Suprapubic skin (tissue), 4 donors: ENCODE results near the gene POTEJ. TPM values are rescaled to one million over a fixed set of nuclear protein-coding genes. Genes with fewer than 3 reads are reported as not detected.
A peak's percentile ranks its signal among the peaks of the same experiment; 100 is the strongest.
"Not testable (repeated sequence)": the region's sequence is repeated elsewhere in the genome, so short reads cannot be mapped to it uniquely, and the experiment has no call there.

Experiments used
- DNase-seq, 2 donors: peaks; one replicate each; pipeline ENCODE4 v3.0.0-alpha.2; 2019; ENCODE audit warnings: low spot score in 2 of 2
- H3K27ac ChIP-seq: fragments of 200-600 bp; sonication (generic); one replicate; pipeline ENCODE4 v1.5.1; 2019
- H3K27me3 ChIP-seq: fragments of 200-600 bp; sonication (generic); one replicate; pipeline ENCODE4 v1.5.1; 2019
- H3K36me3 ChIP-seq: fragments of 200-600 bp; sonication (generic); one replicate; pipeline ENCODE4 v1.5.1; 2019
- H3K4me1 ChIP-seq: fragments of 200-600 bp; sonication (generic); one replicate; pipeline ENCODE4 v1.5.1; 2019
- H3K4me3 ChIP-seq: fragments of 200-600 bp; sonication (generic); one replicate; pipeline ENCODE4 v1.5.1; 2019; ENCODE audit warnings: mild to moderate bottlenecking
- H3K9me3 ChIP-seq: fragments of 200-600 bp; sonication (generic); one replicate; pipeline ENCODE4 v1.5.1; 2019
- WGBS: methylation state at CpG from one replicate; pipeline ENCODE4 v1.1.5; 2018; 5-methylcytosine and 5-hydroxymethylcytosine counted together
- total RNA-seq, 4 donors: library from RNA; depleted of rRNA; stranded (reverse); fragments of >200 nt; gene quantifications; one replicate each; pipeline ENCODE4 v1.1.0, GENCODE V29; 2016

Gene POTEJ
- total RNA-seq, 4 donors from 2014 or later: not detected

DNA sequence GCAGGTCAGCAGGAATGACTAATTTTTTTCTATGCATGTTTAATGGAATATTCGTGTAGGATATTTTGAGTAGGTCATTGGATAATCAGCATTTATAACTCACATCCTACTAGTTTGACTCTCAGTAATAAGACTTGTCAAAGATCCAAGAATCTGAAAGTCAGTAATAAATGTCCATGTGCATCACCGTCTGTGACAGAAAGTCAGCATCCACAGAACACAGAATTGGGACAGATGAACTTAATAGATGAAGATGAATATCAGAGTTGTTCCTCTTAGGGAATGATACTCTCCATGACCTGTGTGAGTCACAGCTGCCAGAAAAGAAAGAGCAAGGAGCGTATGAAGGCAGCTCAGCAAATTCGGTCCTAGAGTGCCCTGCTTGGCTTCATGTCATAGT, 30.4 kb downstream of the POTEJ start:
- H3K4me3 ChIP-seq, H3K27me3 ChIP-seq, H3K36me3 ChIP-seq, DNase-seq, H3K9me3 ChIP-seq, H3K27ac ChIP-seq, H3K4me1 ChIP-seq: not testable (repeated sequence)
- WGBS: 49% methylated on average over 4 of the region's 4 CpGs

DNA sequence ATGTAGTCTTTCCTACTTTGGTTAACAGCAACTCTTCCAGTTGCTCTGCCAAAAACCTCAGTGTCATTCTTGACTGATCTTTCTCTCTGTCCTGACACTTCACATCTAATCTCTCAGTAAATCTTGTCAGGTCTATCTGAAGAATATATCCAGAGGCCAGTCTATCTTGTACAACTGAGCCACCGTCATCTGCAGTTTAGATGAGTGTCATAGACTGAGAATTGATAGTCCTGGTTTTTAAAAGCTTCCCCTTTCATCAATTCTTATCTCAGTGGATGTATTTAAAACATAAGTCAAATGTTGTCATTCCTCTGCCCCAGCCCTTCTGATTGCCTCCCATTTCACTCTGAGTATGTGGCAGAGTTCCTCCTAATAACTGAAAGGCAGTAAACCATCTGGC, 38.0 kb downstream of the POTEJ start:
- H3K9me3 ChIP-seq, H3K27ac ChIP-seq, H3K4me1 ChIP-seq, H3K36me3 ChIP-seq, H3K27me3 ChIP-seq, H3K4me3 ChIP-seq, DNase-seq: not testable (repeated sequence)
- no CpG with 5 or more reads among the region's 1 CpG for WGBS

GRCh38 chr2:130664506-130664905, 53.3 kb downstream of the POTEJ start:
- H3K27ac ChIP-seq, H3K4me1 ChIP-seq, H3K4me3 ChIP-seq, H3K27me3 ChIP-seq, H3K36me3 ChIP-seq, H3K9me3 ChIP-seq, DNase-seq: not testable (repeated sequence)
- 100% methylated on average over 1 of the region's 6 CpGs for WGBS

DNA sequence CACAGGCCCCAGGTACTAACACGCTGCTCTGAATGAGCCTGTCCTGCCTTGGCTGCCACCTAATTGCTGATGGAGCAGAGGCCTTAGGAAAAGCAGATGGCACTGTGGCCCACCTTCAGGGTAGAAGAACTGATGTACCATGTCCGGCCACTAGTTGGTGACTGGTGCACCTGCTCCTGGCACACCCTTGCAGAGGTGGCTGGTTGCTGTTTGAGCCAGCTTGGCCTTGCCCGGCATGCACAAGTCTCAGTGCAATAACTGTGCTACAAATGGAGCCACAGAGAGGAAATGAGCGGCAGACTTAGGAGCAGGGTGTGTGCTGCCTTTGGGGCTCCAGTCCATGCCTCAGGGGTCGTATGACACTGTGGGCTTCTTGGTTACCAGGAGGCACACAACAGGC, 54.4 kb downstream of the POTEJ start:
- WGBS: 60% methylated on average over 1 of the region's 5 CpGs
- not testable (repeated sequence) for DNase-seq, H3K9me3 ChIP-seq, H3K27me3 ChIP-seq, H3K4me1 ChIP-seq, H3K27ac ChIP-seq, H3K36me3 ChIP-seq, H3K4me3 ChIP-seq

- not testable (repeated sequence) for H3K4me3 ChIP-seq, H3K9me3 ChIP-seq, DNase-seq, H3K27ac ChIP-seq, H3K4me1 ChIP-seq, H3K27me3 ChIP-seq, H3K36me3 ChIP-seq
- WGBS: 89% methylated on average over 3 of the region's 10 CpGs
Observed at GRCh38 chr2:130667516-130667915, 56.3 kb downstream of the POTEJ start.

GRCh38 chr2:130670026-130670745, 58.9 kb downstream of the POTEJ start:
- H3K4me1 ChIP-seq, H3K27ac ChIP-seq, H3K9me3 ChIP-seq, H3K27me3 ChIP-seq, H3K36me3 ChIP-seq, H3K4me3 ChIP-seq: not testable (repeated sequence)
- 86% methylated on average over 1 of the region's 13 CpGs for WGBS
- peak in 1 of 2 donors; percentile 58 for DNase-seq

- not testable (repeated sequence) for H3K4me3 ChIP-seq, H3K27me3 ChIP-seq, DNase-seq, H3K36me3 ChIP-seq, H3K9me3 ChIP-seq, H3K4me1 ChIP-seq, H3K27ac ChIP-seq
- WGBS: 54% methylated on average over 10 of the region's 35 CpGs
Observed at GRCh38 chr2:130692041-130692770, 81.0 kb downstream of the POTEJ start.

DNA sequence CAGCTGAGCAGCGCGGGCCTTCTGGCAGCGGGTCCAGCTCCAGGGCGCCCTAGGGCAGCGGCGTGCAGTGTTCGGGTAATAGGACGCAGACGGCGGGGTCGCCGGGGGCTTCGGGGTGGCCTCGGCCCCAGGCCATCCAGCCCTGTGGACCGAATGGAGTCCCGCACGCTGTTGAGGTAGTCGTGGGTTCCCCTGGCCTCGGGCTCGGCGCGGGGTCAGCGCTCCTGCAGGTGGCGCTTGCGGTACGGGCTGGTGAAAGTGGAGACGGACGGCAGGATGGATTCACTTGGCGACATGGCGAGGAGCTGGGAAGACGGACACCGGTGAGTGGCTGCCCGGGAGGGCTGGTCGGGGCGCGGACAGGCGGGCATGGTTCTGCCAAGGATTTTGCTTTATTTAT, 82.2 kb downstream of the POTEJ start:
- DNase-seq: peak in 1 of 2 donors; percentile 60
- WGBS: no CpG with 5 or more reads among the region's 37 CpGs

GRCh38 chr2:130703250-130703649, 92.0 kb downstream of the POTEJ start:
- not testable (repeated sequence) for H3K4me1 ChIP-seq, H3K27ac ChIP-seq, H3K27me3 ChIP-seq, H3K9me3 ChIP-seq, H3K4me3 ChIP-seq, H3K36me3 ChIP-seq, DNase-seq
- WGBS: 83% methylated on average over 3 of the region's 3 CpGs

More for the DNA sequence above, 82.2 kb downstream of the POTEJ start:
- H3K27ac ChIP-seq, H3K4me1 ChIP-seq, H3K9me3 ChIP-seq, H3K4me3 ChIP-seq, H3K27me3 ChIP-seq, H3K36me3 ChIP-seq: not testable (repeated sequence)

Other genes with a start within 250 kb of the POTEJ start
- not detected for gene POTEI, start 102.1 kb upstream of the POTEJ start, total RNA-seq
- not detected for gene CFC1B, start 90.2 kb upstream of the POTEJ start, total RNA-seq
- gene CFC1, start 11.9 kb upstream of the POTEJ start, total RNA-seq: not detected
- gene GPR148, start 117.6 kb downstream of the POTEJ start, total RNA-seq: not detected
- not detected for gene AMER3, start 144.1 kb downstream of the POTEJ start, total RNA-seq
- 100 to 1,000 TPM; 108 to 378 (median 134) TPM for gene ARHGEF4, start 225.5 kb downstream of the POTEJ start, total RNA-seq